A549 (cell line): Measurements from ENCODE around the gene XPO6. TPM values are rescaled to one million over a fixed set of nuclear protein-coding genes. Genes with fewer than 3 reads are reported as not detected.

Experiments used
- ATAC-seq, 2 experiments: fragments of 200-7000 bp in 1 of 2; fragments of >200 bp in 1 of 2; cut with Nextera tagmentation in 1 of 2; cut with Tn5 transposase in 1 of 2; 3 replicates each; pipeline versions ENCODE4 v1.8.0 to v1.9.1; 2018 to 2020; ENCODE audit warnings: mild to moderate bottlenecking in 1 of 2, moderate library complexity in 1 of 2
- CTCF ChIA-PET: fragments of 300-600 bp; sonication (Branson Sonifier 250); formaldehyde crosslinking; extraction: SDS; loops from one replicate; lab custom pipeline; 2021; ENCODE audit warnings: antibody characterized with exemption, inconsistent platforms; lab: Yijun Ruan, JAX
- POLR2A ChIA-PET: fragments of 350-600 bp; formaldehyde crosslinking; extraction: SDS; loops from one replicate; lab custom pipeline; 2021; ENCODE audit warnings: antibody characterized with exemption, inconsistent platforms; lab: Yijun Ruan, JAX
- DNase-seq, 2 experiments: peaks; one replicate each; pipeline versions ENCODE4 v3.0.0 to v3.0.0-alpha.2; 2011 to 2016; ENCODE audit warnings: low read depth in 1 of 2, low spot score in 1 of 2
- FAIRE-seq: peaks from 2 replicates; lab custom pipeline; 2011; peaks lifted over from hg19 to GRCh38; lab: Jason Lieb, UNC
- H3K27ac ChIP-seq, 2 experiments: fragments of >200 bp; sonication (Bioruptor Twin); formaldehyde crosslinking; 3 replicates each; pipeline ENCODE4 v1.5.1; 2016 to 2017
- H3K4me1 ChIP-seq: fragments of >200 bp; sonication (Bioruptor Twin); formaldehyde crosslinking; 3 replicates; pipeline ENCODE4 v1.6.1; 2016
- H3K4me2 ChIP-seq: fragments of >200 bp; sonication (Bioruptor Twin); formaldehyde crosslinking; 3 replicates; pipeline ENCODE4 v1.6.1; 2016
- H3K4me3 ChIP-seq: fragments of >200 bp; sonication (Bioruptor Twin); formaldehyde crosslinking; 3 replicates; pipeline ENCODE4 v1.5.1; 2016
- H3K9me3 ChIP-seq: fragments of >200 bp; sonication (Bioruptor Twin); formaldehyde crosslinking; 3 replicates; pipeline ENCODE4 v1.6.1; 2016
- CBX2 ChIP-seq: fragments of 200-600 bp; sonication (generic); IDR thresholded peaks from 2 replicates; pipeline ENCODE4 v1.6.1; 2016; ENCODE audit warnings: low read depth, mild to moderate bottlenecking, borderline replicate concordance
- CHD4 ChIP-seq: fragments of 200-600 bp; sonication (generic); IDR thresholded peaks from 2 replicates; pipeline ENCODE4 v1.6.1; 2016; ENCODE audit warnings: antibody characterized with exemption, mild to moderate bottlenecking, borderline replicate concordance
- ESRRA ChIP-seq: fragments of 150-350 bp; IDR thresholded peaks from 2 replicates; pipeline ENCODE4 v1.6.1; 2014; ENCODE audit warnings: mild to moderate bottlenecking, low read length, borderline replicate concordance
- FOSL2 ChIP-seq, 2 experiments: fragments of 450-650 bp in 1 of 2; fragments of >200 bp in 1 of 2; sonication (Bioruptor Twin) in 1 of 2; formaldehyde crosslinking; IDR thresholded peaks; 2 replicates each; pipeline versions ENCODE4 v1.5.0 to v1.6.1; 2016 to 2020; ENCODE audit warnings: mild to moderate bottlenecking in 1 of 2, moderate library complexity in 1 of 2
- FOXS1 ChIP-seq: fragments of 250-450 bp; sonication (Bioruptor Pico); IDR thresholded peaks from 2 replicates; pipeline ENCODE4 v1.5.0; 2020; ENCODE audit warnings: mild to moderate bottlenecking, moderate library complexity
- HDAC2 ChIP-seq: fragments of 200-600 bp; sonication (generic); IDR thresholded peaks from 2 replicates; pipeline ENCODE4 v1.6.1; 2016
- HOXA7 ChIP-seq: fragments of 250-450 bp; sonication (Bioruptor Pico); IDR thresholded peaks from 2 replicates; pipeline ENCODE4 v1.5.0; 2020; ENCODE audit warnings: mild to moderate bottlenecking, moderate library complexity
- HOXB13 ChIP-seq: fragments of 250-450 bp; sonication (Bioruptor Pico); IDR thresholded peaks from 2 replicates; pipeline ENCODE4 v1.5.0; 2020; ENCODE audit warnings: low read depth, mild to moderate bottlenecking, moderate library complexity
- HOXB5 ChIP-seq: fragments of 250-450 bp; sonication (Bioruptor Pico); IDR thresholded peaks from 2 replicates; pipeline ENCODE4 v1.5.0; 2020; ENCODE audit warnings: mild to moderate bottlenecking, moderate library complexity
- JUNB ChIP-seq: fragments of >200 bp; sonication (Bioruptor Twin); formaldehyde crosslinking; IDR thresholded peaks from 2 replicates; pipeline ENCODE4 v1.6.1; 2016
- KDM5A ChIP-seq: fragments of 200-600 bp; sonication (generic); IDR thresholded peaks from 2 replicates; pipeline ENCODE4 v1.6.1; 2016; ENCODE audit warnings: antibody characterized with exemption, mild to moderate bottlenecking
- MAFK ChIP-seq: fragments of 450-650 bp; IDR thresholded peaks from 2 replicates; pipeline ENCODE4 v1.6.1; 2014; ENCODE audit not compliant: partially characterized antibody
- MAZ ChIP-seq: fragments of 150-350 bp; IDR thresholded peaks from 2 replicates; pipeline ENCODE4 v1.6.1; 2014; ENCODE audit warnings: antibody characterized with exemption, low read depth, low read length, borderline replicate concordance
- NFE2L2 ChIP-seq: fragments of 150-350 bp; conservative IDR thresholded peaks from 2 replicates; pipeline ENCODE4 v1.6.1; 2014; ENCODE audit warnings: low read length
- NR3C1 ChIP-seq: fragments of >200 bp; sonication (Bioruptor Twin); formaldehyde crosslinking; IDR thresholded peaks from 3 replicates; pipeline ENCODE4 v1.6.1; 2017
- POLR2A ChIP-seq: IDR thresholded peaks from 2 replicates; pipeline ENCODE4 v1.6.1; 2012; ENCODE audit warnings: mild to moderate bottlenecking, low read length
- RAD21 ChIP-seq, 2 experiments: fragments of >200 bp in 1 of 2; sonication (Bioruptor Twin) in 1 of 2; formaldehyde crosslinking in 1 of 2; IDR thresholded peaks in 1 of 2; conservative IDR thresholded peaks in 1 of 2; 2 replicates in 1 of 2; 3 replicates in 1 of 2; pipeline ENCODE4 v1.6.1; 2012 to 2018; ENCODE audit warnings: inconsistent platforms in 1 of 2
- RARB ChIP-seq: fragments of 250-450 bp; sonication (Bioruptor Pico); IDR thresholded peaks from 2 replicates; pipeline ENCODE4 v1.8.0; 2021; ENCODE audit warnings: mild to moderate bottlenecking, moderate library complexity
- RCOR1 ChIP-seq: fragments of 150-350 bp; IDR thresholded peaks from 2 replicates; pipeline ENCODE4 v1.6.1; 2014; ENCODE audit warnings: antibody characterized with exemption, low read length, low read depth
- TFCP2L1 ChIP-seq: fragments of 250-450 bp; sonication (Bioruptor Pico); IDR thresholded peaks from 2 replicates; pipeline ENCODE4 v1.5.0; 2021; ENCODE audit warnings: mild to moderate bottlenecking
- ZC3H11A ChIP-seq: fragments of 450-650 bp; IDR thresholded peaks from 2 replicates; pipeline ENCODE4 v1.6.1; 2014; ENCODE audit warnings: antibody characterized with exemption, mild to moderate bottlenecking
- ZFP36 ChIP-seq: fragments of 450-650 bp; IDR thresholded peaks from 2 replicates; pipeline ENCODE4 v1.6.1; 2014; ENCODE audit warnings: borderline replicate concordance; ENCODE audit not compliant: partially characterized antibody
- ZNF302 ChIP-seq: fragments of 250-450 bp; sonication (Bioruptor Pico); IDR thresholded peaks from 2 replicates; pipeline ENCODE4 v1.9.0; 2021; ENCODE audit warnings: inconsistent platforms, mild to moderate bottlenecking, moderate library complexity
- WGBS: methylation state at CpG from one replicate; pipeline ENCODE4 v1.1.6; 2017; ENCODE audit errors: missing lambda C conversion rate; 5-methylcytosine and 5-hydroxymethylcytosine counted together
- polyA plus RNA-seq, 4 experiments: library from polyadenylated mRNA; depleted of rRNA in 3 of 4; stranded (reverse); fragments of >200 nt; fragmentation: RNase III in 1 of 4; extraction: RNeasy Plus Mini Kit Qiagen cat#74134 plus additional on column Dnase treatment in 1 of 4; gene quantifications; 2 replicates in 3 of 4; 3 replicates in 1 of 4; pipeline ENCODE4 v1.2.3, GENCODE V29; 2011 to 2017
- TF ChIP-seq, protein P1 (sequence below): IDR thresholded peaks from 2 replicates; pipeline ENCODE4 v1.6.1; 2012
- TF ChIP-seq, protein P2 (sequence below): fragments of 450-650 bp; IDR thresholded peaks from 2 replicates; pipeline ENCODE4 v1.6.1; 2014; ENCODE audit warnings: antibody characterized with exemption
- TF ChIP-seq, protein P3 (sequence below): fragments of >200 bp; sonication (Bioruptor Twin); formaldehyde crosslinking; IDR thresholded peaks from 3 replicates; pipeline ENCODE4 v1.5.1; 2016
- TF ChIP-seq, protein P4 (sequence below): fragments of 150-350 bp; IDR thresholded peaks from 2 replicates; pipeline ENCODE4 v1.6.1; 2014; ENCODE audit warnings: low read depth, mild to moderate bottlenecking, low read length

Gene XPO6
- polyA plus RNA-seq, 2 of the 4 experiments (the other 2 are of a cell fraction), result 63.0 to 108 TPM

DNA sequence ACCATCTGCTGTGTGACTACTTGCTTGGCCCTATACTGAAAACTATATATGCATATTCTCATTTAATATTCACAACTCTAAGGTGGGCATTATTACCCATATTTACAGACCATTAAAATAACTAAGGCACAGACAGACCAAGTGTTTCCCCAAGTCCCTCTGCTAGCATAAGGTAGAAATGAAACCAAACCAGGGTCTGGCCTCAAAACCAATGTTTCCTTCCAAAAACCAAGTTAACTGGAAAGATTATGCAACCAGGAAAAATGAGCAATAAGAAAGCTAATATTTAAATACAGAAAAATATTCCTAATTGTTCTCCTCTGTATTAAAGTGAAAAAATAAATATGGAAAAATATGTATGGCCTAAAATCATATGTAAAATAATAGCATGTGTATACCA lies 50.1 kb downstream of the XPO6 start:
- Histone ChIP-seq H3K9me3 (no peaks in the 10 kb centered on the region), H3K4me2 (no peak overlapping the region), H3K4me1 (peaks cover 16% of the 10 kb centered on the region), H3K4me3 (no peak overlapping the region), H3K27ac (no peak overlapping the region)
- FAIRE-seq (no peak), DNase-seq (no peak), ATAC-seq (no peak)
- CTCF ChIA-PET, result interaction anchor here (0.7 to 1.5 kb wide), 2 partner anchors 11 to 433 kb away, joined by 5 read pairs; no protein-coding TSS in a partner anchor
- no peak for TF ChIP-seq FOSL2 (IDR thresholded peaks at IDR 0.05)
- no peak for TF ChIP-seq FOSL2 (CRISPR knock-in tag; IDR thresholded peaks at IDR 0.05)
- TF ChIP-seq, protein P1, sequence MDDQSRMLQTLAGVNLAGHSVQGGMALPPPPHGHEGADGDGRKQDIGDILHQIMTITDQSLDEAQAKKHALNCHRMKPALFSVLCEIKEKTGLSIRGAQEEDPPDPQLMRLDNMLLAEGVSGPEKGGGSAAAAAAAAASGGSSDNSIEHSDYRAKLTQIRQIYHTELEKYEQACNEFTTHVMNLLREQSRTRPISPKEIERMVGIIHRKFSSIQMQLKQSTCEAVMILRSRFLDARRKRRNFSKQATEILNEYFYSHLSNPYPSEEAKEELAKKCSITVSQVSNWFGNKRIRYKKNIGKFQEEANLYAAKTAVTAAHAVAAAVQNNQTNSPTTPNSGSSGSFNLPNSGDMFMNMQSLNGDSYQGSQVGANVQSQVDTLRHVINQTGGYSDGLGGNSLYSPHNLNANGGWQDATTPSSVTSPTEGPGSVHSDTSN, result no peak
- TF ChIP-seq ESRRA, result no peak
- no peak for TF ChIP-seq FOXS1 (CRISPR knock-in tag)
- no peak for TF ChIP-seq HOXB13
- TF ChIP-seq, protein P2, sequence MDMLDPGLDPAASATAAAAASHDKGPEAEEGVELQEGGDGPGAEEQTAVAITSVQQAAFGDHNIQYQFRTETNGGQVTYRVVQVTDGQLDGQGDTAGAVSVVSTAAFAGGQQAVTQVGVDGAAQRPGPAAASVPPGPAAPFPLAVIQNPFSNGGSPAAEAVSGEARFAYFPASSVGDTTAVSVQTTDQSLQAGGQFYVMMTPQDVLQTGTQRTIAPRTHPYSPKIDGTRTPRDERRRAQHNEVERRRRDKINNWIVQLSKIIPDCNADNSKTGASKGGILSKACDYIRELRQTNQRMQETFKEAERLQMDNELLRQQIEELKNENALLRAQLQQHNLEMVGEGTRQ, result no peak
- TF ChIP-seq ZFP36, result no peak
- TF ChIP-seq POLR2A, result no peak
- no peak for TF ChIP-seq HOXB5 (CRISPR knock-in tag)
- no peak for TF ChIP-seq RAD21 (conservative IDR thresholded peaks at IDR 0.05 in 1 of 2, IDR thresholded peaks at IDR 0.05 in 1 of 2)
- TF ChIP-seq JUNB, result no peak
- TF ChIP-seq NR3C1, result no peak
- TF ChIP-seq, protein P3, sequence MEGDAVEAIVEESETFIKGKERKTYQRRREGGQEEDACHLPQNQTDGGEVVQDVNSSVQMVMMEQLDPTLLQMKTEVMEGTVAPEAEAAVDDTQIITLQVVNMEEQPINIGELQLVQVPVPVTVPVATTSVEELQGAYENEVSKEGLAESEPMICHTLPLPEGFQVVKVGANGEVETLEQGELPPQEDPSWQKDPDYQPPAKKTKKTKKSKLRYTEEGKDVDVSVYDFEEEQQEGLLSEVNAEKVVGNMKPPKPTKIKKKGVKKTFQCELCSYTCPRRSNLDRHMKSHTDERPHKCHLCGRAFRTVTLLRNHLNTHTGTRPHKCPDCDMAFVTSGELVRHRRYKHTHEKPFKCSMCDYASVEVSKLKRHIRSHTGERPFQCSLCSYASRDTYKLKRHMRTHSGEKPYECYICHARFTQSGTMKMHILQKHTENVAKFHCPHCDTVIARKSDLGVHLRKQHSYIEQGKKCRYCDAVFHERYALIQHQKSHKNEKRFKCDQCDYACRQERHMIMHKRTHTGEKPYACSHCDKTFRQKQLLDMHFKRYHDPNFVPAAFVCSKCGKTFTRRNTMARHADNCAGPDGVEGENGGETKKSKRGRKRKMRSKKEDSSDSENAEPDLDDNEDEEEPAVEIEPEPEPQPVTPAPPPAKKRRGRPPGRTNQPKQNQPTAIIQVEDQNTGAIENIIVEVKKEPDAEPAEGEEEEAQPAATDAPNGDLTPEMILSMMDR, result no peak
- TF ChIP-seq, protein P4, sequence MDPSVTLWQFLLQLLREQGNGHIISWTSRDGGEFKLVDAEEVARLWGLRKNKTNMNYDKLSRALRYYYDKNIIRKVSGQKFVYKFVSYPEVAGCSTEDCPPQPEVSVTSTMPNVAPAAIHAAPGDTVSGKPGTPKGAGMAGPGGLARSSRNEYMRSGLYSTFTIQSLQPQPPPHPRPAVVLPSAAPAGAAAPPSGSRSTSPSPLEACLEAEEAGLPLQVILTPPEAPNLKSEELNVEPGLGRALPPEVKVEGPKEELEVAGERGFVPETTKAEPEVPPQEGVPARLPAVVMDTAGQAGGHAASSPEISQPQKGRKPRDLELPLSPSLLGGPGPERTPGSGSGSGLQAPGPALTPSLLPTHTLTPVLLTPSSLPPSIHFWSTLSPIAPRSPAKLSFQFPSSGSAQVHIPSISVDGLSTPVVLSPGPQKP, result no peak
- TF ChIP-seq RCOR1, result no peak
- no peak for TF ChIP-seq ZNF302
- no peak for TF ChIP-seq CHD4
- no peak for TF ChIP-seq NFE2L2
- no peak for TF ChIP-seq RARB (CRISPR knock-in tag)
- no peak for TF ChIP-seq MAZ
- POLR2A ChIA-PET, result no interaction called here

DNA sequence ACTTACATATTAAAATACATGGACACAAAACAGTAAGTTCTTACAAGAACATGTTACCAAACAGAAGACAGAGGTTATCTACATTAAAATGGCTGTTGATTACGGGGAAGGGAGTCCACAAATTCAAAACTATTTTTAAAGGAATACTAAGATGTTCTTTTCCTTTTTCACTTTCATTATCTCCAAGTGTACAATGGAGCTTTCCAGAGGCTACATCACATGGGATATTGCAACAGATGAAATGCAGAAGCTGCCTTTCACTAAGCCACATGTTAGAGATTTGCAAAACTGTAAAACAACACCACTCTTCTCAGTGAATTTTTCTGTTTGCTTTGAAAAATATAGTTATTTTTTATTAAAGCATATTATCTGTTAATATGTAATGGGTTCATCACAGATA lies 53.6 kb downstream of the XPO6 start:
- no peak overlapping the region for H3K4me3 ChIP-seq
- H3K27ac ChIP-seq, result no peak overlapping the region
- TF ChIP-seq HDAC2, result no peak
- no peak for TF ChIP-seq KDM5A
- TF ChIP-seq MAFK, result no peak
- TF ChIP-seq MAZ, result no peak
- no peak for TF ChIP-seq ZC3H11A
- TF ChIP-seq CBX2, result no peak
- TF ChIP-seq TFCP2L1 (CRISPR knock-in tag), result no peak
- TF ChIP-seq FOXS1 (CRISPR knock-in tag), result no peak
- TF ChIP-seq HOXA7 (CRISPR knock-in tag), result no peak
- TF ChIP-seq, all 56 proteins: peak for 0
- no peaks in the 10 kb centered on the region for H3K9me3 ChIP-seq
- POLR2A ChIA-PET, result no interaction called here
- H3K4me1 ChIP-seq, result no peaks in the 10 kb centered on the region
- no peak overlapping the region for H3K4me2 ChIP-seq
- DNase-seq, result no peak
- no peak for FAIRE-seq
- ATAC-seq, result no peak
- WGBS, result 97% methylated on average over 1 of the region's 1 CpG
- CTCF ChIA-PET, result interaction anchor here (0.6 kb wide), 1 partner anchor 34 kb away, joined by 3 read pairs; no protein-coding TSS in a partner anchor
